GM19099 (cell line): ENCODE measurements around the gene PAEP.

Experiments used
- POLR2A ChIP-seq: IDR thresholded peaks from 3 replicates; pipeline ENCODE4 v1.6.1; 2011; ENCODE audit warnings: low read depth; ENCODE audit not compliant: insufficient read length; ENCODE audit errors: extremely low read depth

The PAEP gene

GRCh38 chr9:135582966-135583687, 21.6 kb downstream of the PAEP start:
- no peak for TF ChIP-seq POLR2A

DNA sequence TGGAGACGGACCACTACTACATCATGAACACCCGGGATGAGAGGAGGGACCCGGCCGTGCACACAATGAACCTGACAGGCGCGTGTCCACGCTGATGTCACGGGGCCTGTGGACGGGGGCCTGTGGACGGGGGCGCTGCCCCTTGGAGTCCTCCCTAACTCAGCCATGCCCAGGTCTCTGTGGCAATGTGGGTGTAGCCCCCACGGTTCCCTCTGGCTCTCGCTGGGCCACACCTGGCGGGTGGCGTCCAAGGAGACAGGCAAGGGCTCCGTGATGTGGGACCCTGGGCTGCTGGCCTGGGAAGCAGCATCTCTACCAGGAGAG, 22.1 kb downstream of the PAEP start:
- TF ChIP-seq POLR2A = no peak

- no peak for TF ChIP-seq POLR2A
These were observed 22.8 kb downstream of the PAEP start for GRCh38 chr9:135584371-135584770.

GRCh38 chr9:135584934-135585333, 23.4 kb downstream of the PAEP start:
- no peak for TF ChIP-seq POLR2A

GRCh38 chr9:135586601-135587109, 25.1 kb downstream of the PAEP start:
- no peak for TF ChIP-seq POLR2A

DNA sequence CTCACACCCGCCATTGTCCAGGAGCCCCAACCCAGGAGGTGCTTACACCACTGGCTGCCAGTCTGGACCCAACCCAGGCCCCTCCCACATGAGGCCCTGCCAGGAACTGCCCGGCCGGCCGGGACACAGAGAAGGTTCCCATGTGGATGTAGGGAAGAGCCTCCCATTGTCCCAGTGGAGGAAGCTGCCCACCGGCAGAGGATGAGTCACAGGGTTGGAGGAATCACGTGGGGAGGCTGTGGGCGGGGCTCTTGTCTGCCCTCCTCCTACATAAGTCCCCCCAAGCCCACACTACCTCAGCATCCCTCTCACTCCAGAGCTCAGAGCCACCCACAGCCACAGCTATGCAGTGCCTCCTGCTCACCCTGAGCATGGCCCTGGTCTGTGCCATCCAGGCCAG, 26.1 kb downstream of the PAEP start:
- TF ChIP-seq POLR2A = no peak

GRCh38 chr9:135588371-135588770, 26.8 kb downstream of the PAEP start:
- no peak for TF ChIP-seq POLR2A

- TF ChIP-seq POLR2A = no peak
These were observed 27.5 kb downstream of the PAEP start for GRCh38 chr9:135588886-135589595.

DNA sequence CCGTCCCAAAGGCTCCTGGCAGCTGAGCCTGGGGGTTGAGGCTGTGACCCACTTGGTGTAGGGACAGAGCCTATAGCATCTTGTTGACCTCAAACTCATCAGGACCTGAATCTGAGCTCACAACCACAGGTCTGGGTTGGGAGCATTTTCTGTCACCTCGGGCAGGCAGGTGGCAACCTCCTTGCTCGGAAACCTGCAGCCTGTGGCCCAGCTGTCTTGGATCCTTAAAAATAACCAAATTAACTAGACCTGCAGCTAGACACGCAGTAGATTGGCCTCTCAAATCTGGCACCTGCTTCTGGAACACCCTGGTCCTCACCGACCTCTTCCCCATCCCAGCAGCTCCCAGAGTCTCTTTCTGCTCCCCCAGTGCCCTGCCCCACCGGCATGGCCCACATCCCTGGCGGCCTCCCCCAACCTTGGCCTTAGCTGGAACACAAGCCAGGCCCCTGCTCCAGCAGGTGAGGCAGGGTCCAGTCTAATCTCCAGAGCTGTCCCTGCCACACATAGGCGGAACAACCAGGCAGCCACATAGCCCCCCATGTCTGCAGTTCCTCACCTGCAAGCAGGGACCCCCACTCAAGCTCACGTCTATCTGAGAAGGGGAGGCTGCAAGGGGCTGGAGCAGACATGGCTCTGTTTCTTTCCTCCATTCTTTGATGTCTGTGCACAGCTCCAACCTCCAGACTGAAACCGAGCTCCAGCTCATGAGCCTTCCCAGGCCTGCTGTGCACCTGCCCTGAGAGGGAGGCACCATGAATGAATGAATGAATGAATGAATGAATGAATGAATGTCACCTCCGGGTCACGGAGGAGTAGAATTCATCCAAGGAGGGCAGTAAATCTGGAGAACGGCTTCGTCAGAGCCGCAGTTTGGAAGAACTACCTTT, 28.3 kb downstream of the PAEP start:
- no peak for TF ChIP-seq POLR2A

GRCh38 chr9:135590486-135591079, 29.0 kb downstream of the PAEP start:
- TF ChIP-seq POLR2A = no peak

DNA sequence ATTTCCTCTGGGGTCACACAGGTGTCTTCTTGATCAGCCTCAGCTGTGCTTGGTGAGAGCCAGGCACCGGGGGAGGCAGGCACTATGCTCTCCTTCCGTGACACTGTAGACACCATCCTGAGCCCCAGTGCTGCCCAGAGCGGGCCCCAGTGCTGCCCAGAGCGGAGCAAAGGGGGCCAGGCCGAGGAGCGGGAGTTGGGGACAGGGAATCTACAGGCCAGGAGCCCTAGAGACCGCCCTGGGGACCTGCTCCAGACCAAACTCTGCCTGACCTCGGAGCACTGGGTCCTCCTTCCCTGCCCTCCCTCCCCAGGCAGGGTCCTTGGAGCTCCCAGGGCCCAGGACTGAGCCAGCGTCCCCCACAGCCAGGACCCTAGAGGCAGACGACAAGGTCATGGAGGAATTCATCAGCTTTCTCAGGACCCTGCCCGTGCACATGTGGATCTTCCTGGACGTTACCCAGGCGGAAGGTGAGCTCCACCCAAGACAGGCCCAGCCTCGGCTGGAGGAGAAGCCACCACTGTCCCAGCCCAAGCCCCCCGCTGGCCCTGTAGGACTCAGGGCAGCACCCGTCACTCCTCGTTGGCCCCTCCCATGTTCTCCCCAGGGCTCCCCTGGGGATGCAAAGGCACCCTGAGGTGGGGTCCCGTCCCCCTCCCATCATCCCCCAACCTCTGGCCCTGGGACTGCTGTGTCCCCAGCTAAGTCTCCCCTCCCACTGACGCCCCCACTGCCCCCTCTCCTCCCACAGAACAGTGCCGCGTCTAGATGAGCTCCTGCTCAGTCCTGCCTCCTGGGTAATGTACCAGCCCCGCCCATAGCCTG, 30.2 kb downstream of the PAEP start:
- no peak for TF ChIP-seq POLR2A

DNA sequence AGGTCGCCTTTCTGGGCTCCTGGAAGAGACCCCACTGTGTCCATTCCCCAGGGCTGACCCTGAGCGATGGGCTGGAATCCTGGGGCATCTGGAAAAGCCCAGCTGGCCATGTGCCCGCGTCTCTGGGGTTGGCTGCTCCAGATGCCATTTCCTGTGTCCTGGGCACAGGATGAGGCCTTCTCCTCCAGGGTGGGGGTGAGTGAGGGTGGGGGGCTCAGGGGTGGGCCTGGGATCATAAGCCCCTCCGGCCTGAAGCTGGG, 30.7 kb downstream of the PAEP start:
- TF ChIP-seq POLR2A = no peak

DNA sequence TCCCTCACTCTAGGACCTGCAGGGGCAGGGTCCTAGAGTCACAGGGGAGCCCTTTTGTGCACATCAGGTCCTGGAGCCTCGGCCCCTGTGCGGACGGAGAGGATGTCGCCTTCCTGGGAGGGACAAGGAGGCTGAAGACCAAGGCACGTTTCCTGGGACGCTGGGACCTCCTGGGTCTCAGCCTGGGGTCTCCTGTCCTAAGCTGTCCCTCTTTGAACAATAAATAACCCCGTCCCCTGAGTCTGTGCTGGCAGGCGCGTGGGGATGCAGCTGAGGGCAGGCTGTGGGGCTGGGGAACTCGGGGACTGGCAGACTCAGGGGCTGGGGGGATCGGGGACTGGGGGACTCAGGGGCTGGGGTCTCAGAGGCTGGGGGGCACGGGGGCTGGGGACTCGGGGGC, 31.1 kb downstream of the PAEP start:
- no peak for TF ChIP-seq POLR2A

GRCh38 chr9:135596211-135596610, 34.7 kb downstream of the PAEP start:
- TF ChIP-seq POLR2A = no peak

DNA sequence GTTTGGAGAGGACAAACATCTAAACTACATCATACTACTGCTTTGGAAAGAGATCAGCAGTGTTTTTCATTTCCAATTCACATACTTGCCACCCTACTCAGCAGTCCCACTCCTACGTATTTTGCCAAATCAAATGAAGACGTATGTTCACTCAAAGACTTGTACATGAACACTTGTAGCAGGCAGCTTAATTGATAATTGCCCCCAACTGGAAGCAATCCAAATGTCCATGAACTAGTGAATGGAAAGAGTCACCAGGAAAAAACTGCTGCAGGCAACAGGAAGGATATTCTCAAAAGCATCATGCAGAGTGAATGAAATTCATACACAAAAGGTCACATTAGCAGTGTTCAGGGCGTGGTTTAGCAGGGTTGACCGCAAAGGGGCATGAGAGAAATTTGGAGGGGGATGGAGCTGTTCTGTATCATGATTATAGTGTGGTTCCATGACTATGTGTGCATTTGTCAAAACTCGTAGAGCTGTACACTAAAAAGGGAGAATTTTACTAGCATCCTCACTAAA, 38.8 kb downstream of the PAEP start:
- no peak for TF ChIP-seq POLR2A

DNA sequence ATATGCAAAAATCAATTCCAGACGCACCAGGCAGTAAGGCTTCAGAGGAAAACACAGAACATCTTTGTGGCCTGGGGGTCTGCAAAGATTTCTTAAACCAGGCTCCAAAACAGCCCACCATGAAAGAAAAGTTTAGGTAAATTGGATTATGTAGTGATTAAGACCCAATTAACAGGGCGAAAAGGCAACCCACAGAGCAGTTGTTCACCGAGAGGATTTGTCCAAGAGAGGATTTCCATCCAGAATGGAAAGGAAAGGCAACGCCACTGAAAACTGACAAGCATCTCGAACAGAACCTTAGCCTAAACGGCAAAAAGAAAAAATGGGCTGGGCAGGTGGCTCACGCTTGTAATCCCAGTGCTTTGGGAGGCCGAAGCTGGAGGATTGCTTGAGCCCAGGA, 40.4 kb downstream of the PAEP start:
- TF ChIP-seq POLR2A = no peak
